GM12878 (cell line): ENCODE results near the gene CHST14. TPM values are rescaled to one million over a fixed set of nuclear protein-coding genes. Genes with fewer than 3 reads are reported as not detected.

Source experiments
- ATAC-seq: fragments of 200-7000 bp; cut with Tn5 transposase; 3 replicates; pipeline ENCODE4 v1.9.1; 2020; ENCODE audit warnings: mild to moderate bottlenecking, moderate library complexity
- BruUV-seq: library from RNA; stranded (reverse); fragments of 400-500 nt; replicated peaks from 2 replicates; lab custom pipeline; 2021; lab: Mats Ljungman, UMichigan
- CTCF ChIA-PET: fragments of 300-600 bp; sonication (Branson Sonifier 250); formaldehyde crosslinking; extraction: SDS; loops from one replicate; lab custom pipeline; 2021; ENCODE audit warnings: inconsistent platforms; lab: Yijun Ruan, JAX
- POLR2A ChIA-PET: fragments of 350-600 bp; formaldehyde crosslinking; extraction: SDS; loops from one replicate; lab custom pipeline; 2021; ENCODE audit warnings: inconsistent platforms; lab: Charles Lee
- RAD21 ChIA-PET: fragments of 300-600 bp; sonication (Branson Sonifier 250); formaldehyde crosslinking; loops from one replicate; lab custom pipeline; 2023; ENCODE audit warnings: antibody characterized with exemption; ENCODE audit not compliant: unreplicated experiment; lab: Charles Lee
- SMC1A ChIA-PET: fragments of 300-600 bp; sonication (Branson Sonifier 250); formaldehyde crosslinking; loops from one replicate; lab custom pipeline; 2023; ENCODE audit not compliant: unreplicated experiment, uncharacterized antibody; lab: Charles Lee
- DNase-seq: peaks from one replicate; pipeline ENCODE4 v3.0.0-alpha.2; 2011; ENCODE audit warnings: low read depth, low spot score
- FAIRE-seq: peaks from 3 replicates; lab custom pipeline; 2011; peaks lifted over from hg19 to GRCh38; lab: Jason Lieb, UNC
- H2AFZ ChIP-seq: 2 replicates; pipeline ENCODE4 v1.6.0; 2011; ENCODE audit warnings: low read depth, low read length, control low read depth; ENCODE audit not compliant: control insufficient read depth
- H3K27ac ChIP-seq: 2 replicates; pipeline ENCODE4 v1.5.1; 2011; ENCODE audit warnings: control low read depth; ENCODE audit not compliant: control insufficient read depth, insufficient read depth
- H3K27me3 ChIP-seq, 2 experiments: replicated peaks in 1 of 2; 2 replicates each; pipeline versions ENCODE4 v1.6.0 to v1.6.1; 2011; ENCODE audit warnings: low read length in 1 of 2; ENCODE audit not compliant: control insufficient read depth in 2 of 2, insufficient read depth in 2 of 2
- H3K36me3 ChIP-seq, 2 experiments: 2 replicates each; pipeline ENCODE4 v1.5.1; 2011; ENCODE audit warnings: low read length in 1 of 2; ENCODE audit not compliant: control insufficient read depth in 2 of 2, insufficient read depth in 2 of 2
- H3K4me1 ChIP-seq: 2 replicates; pipeline ENCODE4 v1.6.1; 2011; ENCODE audit warnings: mild to moderate bottlenecking, low read length, moderate library complexity, mixed read lengths; ENCODE audit not compliant: control insufficient read depth, insufficient read depth
- H3K4me2 ChIP-seq: 2 replicates; pipeline ENCODE4 v1.6.0; 2011; ENCODE audit warnings: control low read depth; ENCODE audit not compliant: control insufficient read depth, insufficient read depth
- H3K4me3 ChIP-seq: fragments of 200-600 bp; sonication (generic); 2 replicates; pipeline ENCODE4 v1.5.1; 2016
- H3K79me2 ChIP-seq: 2 replicates; pipeline ENCODE4 v1.6.0; 2011; ENCODE audit warnings: low read length; ENCODE audit not compliant: control insufficient read depth, insufficient read depth
- H3K9ac ChIP-seq: 2 replicates; pipeline ENCODE4 v1.8.0; 2011; ENCODE audit warnings: low read length, control low read depth, mixed read lengths; ENCODE audit not compliant: control insufficient read depth, insufficient read depth
- H3K9me3 ChIP-seq: replicated peaks from 3 replicates; pipeline ENCODE4 v1.5.1; 2011; ENCODE audit warnings: mild to moderate bottlenecking, low read length; ENCODE audit not compliant: control insufficient read depth, insufficient read depth
- H4K20me1 ChIP-seq: 2 replicates; pipeline ENCODE4 v1.6.0; 2011; ENCODE audit not compliant: control insufficient read depth, insufficient read depth
- BHLHE40 ChIP-seq, 2 experiments: fragments of 450-650 bp in 1 of 2; IDR thresholded peaks; 2 replicates each; pipeline ENCODE4 v1.6.1; 2011 to 2017; ENCODE audit warnings: low read depth in 2 of 2, borderline replicate concordance in 1 of 2, improper control_type of control experiment in 1 of 2, low read length in 1 of 2, mild to moderate bottlenecking in 1 of 2
- CBX5 ChIP-seq: sonication (generic); IDR thresholded peaks from 2 replicates; pipeline ENCODE4 v1.6.1; 2016; ENCODE audit warnings: low read depth, moderate library complexity, mild to moderate bottlenecking, inconsistent platforms
- MYB ChIP-seq: fragments of 150-350 bp; IDR thresholded peaks from 2 replicates; pipeline ENCODE4 v1.6.1; 2014; ENCODE audit warnings: mild to moderate bottlenecking, low read depth, low read length, borderline replicate concordance
- NR2F1 ChIP-seq: fragments of 450-650 bp; conservative IDR thresholded peaks from 2 replicates; pipeline ENCODE4 v1.6.1; 2017; ENCODE audit warnings: mild to moderate bottlenecking
- SIX5 ChIP-seq: IDR thresholded peaks from 2 replicates; pipeline ENCODE4 v1.6.1; 2011; ENCODE audit warnings: mild to moderate bottlenecking, low read depth, low read length, moderate library complexity; ENCODE audit not compliant: severe bottlenecking
- SREBF1 ChIP-seq: IDR thresholded peaks from 2 replicates; pipeline ENCODE4 v1.6.1; 2012; ENCODE audit warnings: mild to moderate bottlenecking, low read length
- WGBS: methylation state at CpG from one replicate; pipeline ENCODE4 v1.1.6; 2016; ENCODE audit warnings: low lambda C conversion rate; ENCODE audit not compliant: insufficient replicate concordance, insufficient coverage; ENCODE audit errors: missing lambda C conversion rate; 5-methylcytosine and 5-hydroxymethylcytosine counted together
- in situ Hi-C: fragments of 300-500 bp; cut with MboI; formaldehyde crosslinking; loops from 9 replicates; pipeline ENCODE4 v1.14.3; 2018; ENCODE audit warnings: mixed read lengths
- intact Hi-C: fragments of 100-400 bp; cut with micrococcal nuclease; formaldehyde crosslinking; loops from one replicate; pipeline ENCODE4 v1.14.2; 2022; ENCODE audit not compliant: unreplicated experiment
- polyA plus RNA-seq, 11 experiments: library from polyadenylated mRNA; depleted of rRNA in 4 of 11; unstranded in 6 of 11; stranded (reverse) in 5 of 11; fragments of >200 nt; fragmentation: Nextera tagmentation in 4 of 11; fragmentation: Illumina TruSeq in 1 of 11; extraction: Ambion mirVana in 4 of 11; extraction: Trizol in 1 of 11; gene quantifications; 1 replicate in 1 of 11; 2 replicates in 10 of 11; pipeline versions ENCODE4 v1.2.1 to v1.2.3, GENCODE V29; 2011 to 2016; ENCODE audit warnings: inconsistent platforms in 2 of 11, missing spikeins in 2 of 11, low read depth in 1 of 11
- total RNA-seq, 4 experiments: library from RNA; depleted of rRNA in 3 of 4; stranded (reverse); fragments of >200 nt in 3 of 4; fragmentation: Illumina TruSeq in 1 of 4; extraction: Trizol in 1 of 4; gene quantifications; 2 replicates each; pipeline versions ENCODE4 v1.2.1 to v1.2.3, GENCODE V29; 2013 to 2021
- TF ChIP-seq, protein P1 (sequence below): fragments of 450-650 bp; IDR thresholded peaks from 2 replicates; pipeline ENCODE4 v1.6.1; 2018; ENCODE audit warnings: borderline replicate concordance, mild to moderate bottlenecking; ENCODE audit not compliant: partially characterized antibody
- TF ChIP-seq, protein P2 (sequence below): fragments of 450-650 bp; IDR thresholded peaks from 2 replicates; pipeline ENCODE4 v1.6.1; 2016; ENCODE audit warnings: mild to moderate bottlenecking
- TF ChIP-seq, protein P3 (sequence below): fragments of 450-650 bp; formaldehyde crosslinking; IDR thresholded peaks from 2 replicates; pipeline ENCODE4 v1.5.0; 2022; ENCODE audit warnings: mild to moderate bottlenecking, missing genetic modification characterization

CHST14 gene
- total and polyA plus RNA-seq, 10 of the 15 experiments (the other 5 are each of a cell fraction or from before 2014, with no cell fraction given), result 1.3 to 12.8 (median 6.2) TPM

DNA sequence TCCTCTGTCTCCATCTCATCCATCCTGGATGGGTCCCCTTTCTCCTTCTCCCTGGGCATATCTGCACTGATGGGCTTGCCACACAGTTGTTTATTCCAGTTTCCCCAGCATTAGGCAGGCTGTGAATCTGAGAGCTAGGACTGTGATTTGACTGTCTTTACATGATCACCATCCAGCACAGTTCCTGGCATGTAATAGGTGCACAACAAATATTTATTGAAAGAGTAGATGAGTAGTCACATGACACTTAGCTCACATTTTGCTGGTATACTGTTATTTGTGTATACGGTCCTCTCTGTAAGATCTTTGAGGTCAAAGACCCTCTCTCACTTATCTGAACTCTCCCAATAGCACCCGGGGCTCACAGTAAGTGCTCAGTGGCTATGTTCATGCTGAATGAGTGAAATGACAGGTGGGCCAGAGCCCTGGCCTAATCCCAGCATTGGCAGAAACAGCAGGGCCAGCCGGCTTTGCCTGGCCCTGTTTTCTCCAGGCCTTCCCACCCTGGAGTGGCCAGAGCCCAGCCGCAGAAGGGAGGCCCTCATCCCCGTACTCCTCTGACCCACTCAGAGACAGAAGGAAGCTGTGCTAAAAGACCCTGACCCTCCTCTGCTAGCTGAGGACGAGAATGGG is 46.2 kb upstream of the CHST14 start (continued):
- TF ChIP-seq, protein P1, sequence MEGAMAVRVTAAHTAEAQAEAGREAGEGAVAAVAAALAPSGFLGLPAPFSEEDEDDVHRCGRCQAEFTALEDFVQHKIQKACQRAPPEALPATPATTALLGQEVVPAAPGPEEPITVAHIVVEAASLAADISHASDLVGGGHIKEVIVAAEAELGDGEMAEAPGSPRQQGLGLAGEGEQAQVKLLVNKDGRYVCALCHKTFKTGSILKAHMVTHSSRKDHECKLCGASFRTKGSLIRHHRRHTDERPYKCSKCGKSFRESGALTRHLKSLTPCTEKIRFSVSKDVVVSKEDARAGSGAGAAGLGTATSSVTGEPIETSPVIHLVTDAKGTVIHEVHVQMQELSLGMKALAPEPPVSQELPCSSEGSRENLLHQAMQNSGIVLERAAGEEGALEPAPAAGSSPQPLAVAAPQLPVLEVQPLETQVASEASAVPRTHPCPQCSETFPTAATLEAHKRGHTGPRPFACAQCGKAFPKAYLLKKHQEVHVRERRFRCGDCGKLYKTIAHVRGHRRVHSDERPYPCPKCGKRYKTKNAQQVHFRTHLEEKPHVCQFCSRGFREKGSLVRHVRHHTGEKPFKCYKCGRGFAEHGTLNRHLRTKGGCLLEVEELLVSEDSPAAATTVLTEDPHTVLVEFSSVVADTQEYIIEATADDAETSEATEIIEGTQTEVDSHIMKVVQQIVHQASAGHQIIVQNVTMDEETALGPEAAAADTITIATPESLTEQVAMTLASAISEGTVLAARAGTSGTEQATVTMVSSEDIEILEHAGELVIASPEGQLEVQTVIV, result no peak

DNA sequence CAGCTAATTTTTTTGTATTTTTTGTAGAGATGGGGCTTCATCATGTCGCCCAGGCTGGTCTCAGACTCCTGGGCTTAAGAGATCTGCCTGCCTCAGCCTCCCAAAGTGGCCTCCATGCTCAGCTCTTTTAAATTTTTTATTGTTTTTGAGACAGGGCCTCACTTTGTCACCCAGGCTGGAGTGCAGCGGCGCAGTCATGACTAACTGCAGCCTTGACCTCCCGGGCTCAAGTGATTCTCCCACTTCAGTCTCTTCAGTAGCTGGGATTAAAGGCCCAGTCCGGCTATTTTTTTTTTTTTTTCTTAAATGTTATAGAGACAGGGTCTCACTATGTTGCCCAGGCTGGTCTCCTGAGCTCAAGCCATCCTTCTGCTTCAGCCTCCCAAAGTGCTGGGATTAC is 45.1 kb upstream of the CHST14 start:
- no peak overlapping the region for H3K27ac ChIP-seq
- no peaks in the 10 kb centered on the region for H3K9me3 ChIP-seq
- H3K27me3 ChIP-seq, result no peaks in the 10 kb centered on the region; a peak in 1 of 4 replicates
- H3K4me1 ChIP-seq, result no peaks in the 10 kb centered on the region
- RAD21 ChIA-PET, result interaction anchor here (1.9 to 2.3 kb wide), 2 partner anchors 19 to 82 kb away, joined by 5 to 11 read pairs; partner anchors contain the start of gene IVD
- H3K4me3 ChIP-seq, result no peak overlapping the region
- H4K20me1 ChIP-seq, result no peaks in the 10 kb centered on the region
- CTCF ChIA-PET, result interaction anchor here (1.5 to 6.6 kb wide), 4 partner anchors 43 to 146 kb away, joined by 5 to 111 read pairs (median 38); partner anchors contain the start of genes CCDC9B and KNSTRN
- no peaks in the 10 kb centered on the region for H3K79me2 ChIP-seq
- no peak overlapping the region for H3K4me2 ChIP-seq
- WGBS, result 74% methylated on average over 5 of the region's 5 CpGs
- H3K9ac ChIP-seq, result no peak overlapping the region
- no peaks in the 10 kb centered on the region for H3K36me3 ChIP-seq
- POLR2A ChIA-PET, result interaction anchor here (0.7 kb wide), 1 partner anchor 60 kb away, joined by 3 read pairs; no protein-coding TSS in a partner anchor
- H2AFZ ChIP-seq, result no peak overlapping the region
- in situ Hi-C loops, result no loop called here
- no TSS peak for BruUV-seq
- intact Hi-C loops, result no loop called here
- SMC1A ChIA-PET, result interaction anchor here (0.5 to 1.1 kb wide), 2 partner anchors 18 to 133 kb away, joined by 3 read pairs; no protein-coding TSS in a partner anchor
- no peak for DNase-seq
- no peak for ATAC-seq
- FAIRE-seq, result no peak
- no peak for TF ChIP-seq SIX5
- TF ChIP-seq CBX5, result no peak
- TF ChIP-seq, protein P2, sequence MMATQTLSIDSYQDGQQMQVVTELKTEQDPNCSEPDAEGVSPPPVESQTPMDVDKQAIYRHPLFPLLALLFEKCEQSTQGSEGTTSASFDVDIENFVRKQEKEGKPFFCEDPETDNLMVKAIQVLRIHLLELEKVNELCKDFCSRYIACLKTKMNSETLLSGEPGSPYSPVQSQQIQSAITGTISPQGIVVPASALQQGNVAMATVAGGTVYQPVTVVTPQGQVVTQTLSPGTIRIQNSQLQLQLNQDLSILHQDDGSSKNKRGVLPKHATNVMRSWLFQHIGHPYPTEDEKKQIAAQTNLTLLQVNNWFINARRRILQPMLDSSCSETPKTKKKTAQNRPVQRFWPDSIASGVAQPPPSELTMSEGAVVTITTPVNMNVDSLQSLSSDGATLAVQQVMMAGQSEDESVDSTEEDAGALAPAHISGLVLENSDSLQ, result no peak
- TF ChIP-seq, protein P3, sequence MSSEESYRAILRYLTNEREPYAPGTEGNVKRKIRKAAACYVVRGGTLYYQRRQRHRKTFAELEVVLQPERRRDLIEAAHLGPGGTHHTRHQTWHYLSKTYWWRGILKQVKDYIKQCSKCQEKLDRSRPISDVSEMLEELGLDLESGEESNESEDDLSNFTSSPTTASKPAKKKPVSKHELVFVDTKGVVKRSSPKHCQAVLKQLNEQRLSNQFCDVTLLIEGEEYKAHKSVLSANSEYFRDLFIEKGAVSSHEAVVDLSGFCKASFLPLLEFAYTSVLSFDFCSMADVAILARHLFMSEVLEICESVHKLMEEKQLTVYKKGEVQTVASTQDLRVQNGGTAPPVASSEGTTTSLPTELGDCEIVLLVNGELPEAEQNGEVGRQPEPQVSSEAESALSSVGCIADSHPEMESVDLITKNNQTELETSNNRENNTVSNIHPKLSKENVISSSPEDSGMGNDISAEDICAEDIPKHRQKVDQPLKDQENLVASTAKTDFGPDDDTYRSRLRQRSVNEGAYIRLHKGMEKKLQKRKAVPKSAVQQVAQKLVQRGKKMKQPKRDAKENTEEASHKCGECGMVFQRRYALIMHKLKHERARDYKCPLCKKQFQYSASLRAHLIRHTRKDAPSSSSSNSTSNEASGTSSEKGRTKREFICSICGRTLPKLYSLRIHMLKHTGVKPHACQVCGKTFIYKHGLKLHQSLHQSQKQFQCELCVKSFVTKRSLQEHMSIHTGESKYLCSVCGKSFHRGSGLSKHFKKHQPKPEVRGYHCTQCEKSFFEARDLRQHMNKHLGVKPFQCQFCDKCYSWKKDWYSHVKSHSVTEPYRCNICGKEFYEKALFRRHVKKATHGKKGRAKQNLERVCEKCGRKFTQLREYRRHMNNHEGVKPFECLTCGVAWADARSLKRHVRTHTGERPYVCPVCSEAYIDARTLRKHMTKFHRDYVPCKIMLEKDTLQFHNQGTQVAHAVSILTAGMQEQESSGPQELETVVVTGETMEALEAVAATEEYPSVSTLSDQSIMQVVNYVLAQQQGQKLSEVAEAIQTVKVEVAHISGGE (CRISPR knock-in tag), result no peak
- no peak for TF ChIP-seq BHLHE40 (IDR thresholded peaks at IDR 0.05; ENCODE audit: borderline replicate concordance in 1 of 2, low read depth in 2 of 2, low read length in 1 of 2)
- no peak for TF ChIP-seq NR2F1
- TF ChIP-seq SREBF1, result no peak
- no peak for TF ChIP-seq MYB
